H1 (cell line): ENCODE measurements around the gene RCC1. TPM values are rescaled to one million over a fixed set of nuclear protein-coding genes. Genes with fewer than 3 reads are reported as not detected.
A peak's percentile ranks its signal among the peaks of the same experiment; 100 is the strongest.
"Not testable (repeated sequence)": the region's sequence is repeated elsewhere in the genome, so short reads cannot be mapped to it uniquely, and the experiment has no call there.

Experiments used
- CTCF ChIA-PET: fragments of 300-600 bp; sonication (Branson Sonifier 250); formaldehyde crosslinking; loops from one replicate; lab custom pipeline; 2021; ENCODE audit not compliant: partially characterized antibody; lab: Charles Lee
- POLR2A ChIA-PET: fragments of 300-600 bp; sonication (Branson Sonifier 250); formaldehyde crosslinking; loops from one replicate; lab custom pipeline; 2021; ENCODE audit warnings: inconsistent platforms; ENCODE audit not compliant: partially characterized antibody; lab: Charles Lee
- DNase-seq, 2 experiments: peaks; one replicate each; pipeline versions ENCODE4 v3.0.0 to v3.0.0-alpha.2; 2010 to 2022; ENCODE audit warnings: low spot score in 2 of 2, low read depth in 1 of 2, mixed read lengths in 1 of 2
- FAIRE-seq: peaks from 2 replicates; lab custom pipeline; 2011; peaks lifted over from hg19 to GRCh38; lab: Jason Lieb, UNC
- H2AFZ ChIP-seq: 2 replicates; pipeline ENCODE4 v1.8.1; 2012; ENCODE audit warnings: low read length, inconsistent platforms
- H2AK5ac ChIP-seq: 2 replicates; pipeline ENCODE4 v1.6.1; 2013; ENCODE audit warnings: low read depth, low read length
- H2BK120ac ChIP-seq: replicated peaks from 2 replicates; pipeline ENCODE3; 2013; ENCODE audit warnings: low read depth, low read length, inconsistent platforms
- H2BK12ac ChIP-seq: 2 replicates; pipeline ENCODE4 v1.6.1; 2013; ENCODE audit warnings: low read depth, low read length
- H2BK15ac ChIP-seq: 2 replicates; pipeline ENCODE4 v1.6.1; 2013; ENCODE audit warnings: low read length
- H2BK20ac ChIP-seq: 2 replicates; pipeline ENCODE4 v1.6.1; 2013; ENCODE audit warnings: low read length
- H2BK5ac ChIP-seq: 2 replicates; pipeline ENCODE4 v1.6.1; 2013; ENCODE audit warnings: low read depth, low read length
- H3K14ac ChIP-seq: 2 replicates; pipeline ENCODE4 v1.6.1; 2013; ENCODE audit warnings: inconsistent platforms; ENCODE audit not compliant: insufficient read length
- H3K18ac ChIP-seq: 2 replicates; pipeline ENCODE4 v1.6.1; 2013; ENCODE audit warnings: low read length; ENCODE audit errors: extremely low read depth
- H3K23ac ChIP-seq: 2 replicates; pipeline ENCODE4 v1.6.1; 2013; ENCODE audit warnings: inconsistent platforms; ENCODE audit not compliant: insufficient read length
- H3K23me2 ChIP-seq: 2 replicates; pipeline ENCODE4 v1.6.1; 2013; ENCODE audit warnings: low read depth, low read length
- H3K27ac ChIP-seq: 2 replicates; pipeline ENCODE4 v1.6.1; 2011; ENCODE audit warnings: low read depth, low read length, inconsistent platforms
- H3K27me3 ChIP-seq, 4 experiments: replicated peaks in 1 of 4; 1 replicate in 1 of 4; 2 replicates in 3 of 4; pipeline versions ENCODE4 v1.6.1 to v1.8.1; 2011 to 2013; ENCODE audit warnings: low read length in 3 of 4, mild to moderate bottlenecking in 3 of 4, inconsistent platforms in 2 of 4, mixed read lengths in 2 of 4, moderate library complexity in 1 of 4; ENCODE audit not compliant: control insufficient read depth in 3 of 4, insufficient read depth in 3 of 4; ENCODE audit errors: extremely low read depth in 1 of 4
- H3K36me3 ChIP-seq, 4 experiments: 2 replicates each; pipeline versions ENCODE4 v1.6.1 to v1.8.1; 2011 to 2013; ENCODE audit warnings: mild to moderate bottlenecking in 4 of 4, low read length in 3 of 4, moderate library complexity in 2 of 4, control low read depth in 1 of 4, inconsistent platforms in 1 of 4; ENCODE audit not compliant: insufficient read depth in 4 of 4, control insufficient read depth in 2 of 4
- H3K4ac ChIP-seq: replicated peaks from 2 replicates; pipeline ENCODE3; 2013; ENCODE audit warnings: low read length, low read depth, mixed read lengths, inconsistent platforms; ENCODE audit not compliant: insufficient read length
- H3K4me1 ChIP-seq, 4 experiments: replicated peaks in 1 of 4; 1 replicate in 1 of 4; 2 replicates in 3 of 4; pipeline versions ENCODE4 v1.6.1 to v1.8.1; 2011 to 2013; ENCODE audit warnings: low read length in 3 of 4, inconsistent platforms in 2 of 4, mixed read lengths in 1 of 4; ENCODE audit not compliant: insufficient read depth in 4 of 4, control insufficient read depth in 3 of 4
- H3K4me2 ChIP-seq, 2 experiments: 2 replicates each; pipeline versions ENCODE4 v1.6.1 to v1.8.1; 2011 to 2013; ENCODE audit warnings: low read depth in 2 of 2, low read length in 2 of 2, control low read depth in 1 of 2, inconsistent platforms in 1 of 2, mild to moderate bottlenecking in 1 of 2; ENCODE audit not compliant: insufficient read depth in 1 of 2
- H3K4me3 ChIP-seq, 4 experiments: fragments of 200-600, 300-600 bp in 1 of 4; sonication (generic), shearing (Covaris generic), sonication (Bioruptor Twin) in 1 of 4; 2 replicates each; pipeline versions ENCODE4 v1.5.1 to v1.8.1; 2011 to 2016; ENCODE audit warnings: low read length in 4 of 4, low read depth in 3 of 4, control low read depth in 2 of 4, inconsistent platforms in 2 of 4, mild to moderate bottlenecking in 2 of 4, mixed read lengths in 1 of 4, moderate library complexity in 1 of 4; ENCODE audit not compliant: insufficient read depth in 2 of 4; ENCODE audit errors: extremely low read depth in 1 of 4
- H3K56ac ChIP-seq: replicated peaks from 2 replicates; pipeline ENCODE3; 2013; ENCODE audit warnings: low read depth, mild to moderate bottlenecking, mixed read lengths, low read length, inconsistent platforms; ENCODE audit not compliant: insufficient read length
- H3K79me1 ChIP-seq: 2 replicates; pipeline ENCODE4 v1.6.1; 2013; ENCODE audit warnings: low read depth, low read length, control low read depth
- H3K79me2 ChIP-seq, 2 experiments: 2 replicates each; pipeline versions ENCODE4 v1.6.1 to v1.8.1; 2012 to 2013; ENCODE audit warnings: low read length in 2 of 2, mild to moderate bottlenecking in 2 of 2, inconsistent platforms in 1 of 2; ENCODE audit not compliant: insufficient read depth in 2 of 2, control insufficient read depth in 1 of 2
- H3K9ac ChIP-seq, 4 experiments: replicated peaks in 1 of 4; 1 replicate in 1 of 4; 2 replicates in 3 of 4; pipeline versions ENCODE4 v1.6.1 to v1.8.1; 2011 to 2013; ENCODE audit warnings: low read depth in 3 of 4, low read length in 3 of 4, control low read depth in 2 of 4, mild to moderate bottlenecking in 2 of 4, moderate library complexity in 2 of 4, inconsistent platforms in 1 of 4; ENCODE audit errors: extremely low read depth in 1 of 4
- H3K9me3 ChIP-seq, 2 experiments: 2 replicates each; pipeline versions ENCODE4 v1.6.1 to v1.8.1; 2012 to 2013; ENCODE audit warnings: mild to moderate bottlenecking in 2 of 2, moderate library complexity in 2 of 2, control low read depth in 1 of 2, inconsistent platforms in 1 of 2, low read depth in 1 of 2, low read length in 1 of 2, mixed read lengths in 1 of 2; ENCODE audit not compliant: insufficient read depth in 2 of 2
- H4K20me1 ChIP-seq, 2 experiments: replicated peaks in 1 of 2; 2 replicates each; pipeline versions ENCODE3 to v1.8.1; 2011 to 2013; ENCODE audit warnings: inconsistent platforms in 2 of 2, low read length in 2 of 2, mild to moderate bottlenecking in 1 of 2; ENCODE audit not compliant: insufficient read depth in 2 of 2, control insufficient read depth in 1 of 2
- H4K5ac ChIP-seq: 2 replicates; pipeline ENCODE4 v1.6.1; 2013; ENCODE audit warnings: low read length, low read depth, mixed read lengths, inconsistent platforms; ENCODE audit not compliant: insufficient read length
- H4K8ac ChIP-seq: 2 replicates; pipeline ENCODE4 v1.8.0; 2013; ENCODE audit warnings: mild to moderate bottlenecking, moderate library complexity, low read length, inconsistent platforms; ENCODE audit not compliant: insufficient read depth; ENCODE audit errors: extremely low read depth
- H4K91ac ChIP-seq: replicated peaks from 2 replicates; pipeline ENCODE3; 2013; ENCODE audit warnings: low read length, mixed read lengths, inconsistent platforms; ENCODE audit not compliant: insufficient read length
- POLR2A ChIP-seq, 2 experiments: IDR thresholded peaks; 1 replicate in 1 of 2; 2 replicates in 1 of 2; pipeline ENCODE4 v1.6.1; 2011; ENCODE audit warnings: low read depth in 2 of 2, low read length in 2 of 2, mild to moderate bottlenecking in 2 of 2; ENCODE audit errors: control extremely low read depth in 1 of 2
- WGBS, 2 experiments: shearing (Covaris generic) in 1 of 2; methylation state at CpG; one replicate each; pipeline versions ENCODE4 v1.1.6 to v1.1.7; 2013 to 2015; ENCODE audit warnings: low lambda C conversion rate in 2 of 2, mixed read lengths in 2 of 2, inconsistent platforms in 1 of 2, low coverage in 1 of 2, missing lambda C conversion rate in 1 of 2; ENCODE audit not compliant: insufficient replicate concordance in 2 of 2, insufficient coverage in 1 of 2, insufficient read length in 1 of 2; ENCODE audit errors: extremely low coverage in 1 of 2, missing lambda C conversion rate in 1 of 2; 5-methylcytosine and 5-hydroxymethylcytosine counted together
- polyA plus RNA-seq, 7 experiments: library from polyadenylated mRNA; depleted of rRNA in 3 of 7; stranded (reverse) in 5 of 7; unstranded in 2 of 7; fragments of >200 nt in 5 of 7; fragments of 200-250 nt in 2 of 7; gene quantifications; 1 replicate in 5 of 7; 2 replicates in 1 of 7; 4 replicates in 1 of 7; pipeline versions ENCODE4 v1.2.1 to v1.2.3, GENCODE V29; 2011 to 2013; ENCODE audit warnings: missing spikeins in 2 of 7, mixed read lengths in 2 of 7
- total RNA-seq: library from RNA; stranded (reverse); fragmentation: NEBNext Ultra II Directional; extraction: Animal tissue kit (Norgen Biotek cat#: 25700); gene quantifications from 2 replicates; pipeline ENCODE4 v1.2.1, GENCODE V29; 2021

Gene RCC1
- total and polyA plus RNA-seq, 2 of the 8 experiments (the other 6 are each of a cell fraction or from before 2014, with no cell fraction given): 48.5 to 98.4 TPM

DNA sequence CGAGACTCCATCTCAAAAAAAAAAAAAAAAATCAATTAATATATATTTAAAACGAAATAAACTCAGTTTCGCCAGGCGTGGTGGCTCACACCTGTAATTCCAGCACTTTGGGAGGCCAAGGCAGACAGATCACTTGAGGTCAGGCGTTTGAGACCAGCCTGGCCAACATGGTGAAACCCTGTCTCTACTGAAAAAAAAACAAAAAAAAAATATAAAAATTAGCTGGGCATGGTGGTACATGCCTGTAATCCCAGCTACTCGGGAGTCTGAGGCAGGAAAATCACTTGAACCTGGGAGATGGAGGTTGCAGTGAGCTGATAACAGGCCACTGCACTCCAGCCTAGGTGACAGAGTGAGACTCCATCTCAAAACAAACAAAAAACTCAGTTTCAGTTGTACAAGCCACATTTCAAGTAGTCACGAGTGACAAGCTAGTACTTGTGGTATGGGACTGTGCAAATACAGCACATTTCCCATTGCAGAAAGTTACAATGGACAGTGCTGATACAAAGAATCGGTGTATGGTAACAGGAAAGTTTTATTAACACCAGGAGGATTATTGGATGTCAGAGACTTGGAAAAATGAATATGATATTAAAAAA is 35.7 kb downstream of the RCC1 start:
- 94% methylated on average over 8 of the region's 8 CpGs; no CpG with 5 or more reads in 1 of the 2 experiments for whole genome bisulfite sequencing, 2 experiments
- CTCF ChIA-PET: interaction anchor here (0.6 to 2.1 kb wide), 12 partner anchors 9 to 63 kb away, joined by 3 to 8 read pairs (median 4); partner anchors contain the start of gene TRNAU1AP

More for the DNA sequence above, 35.7 kb downstream of the RCC1 start:
- not testable (repeated sequence) for H3K23me2 ChIP-seq, FAIRE-seq, H2BK12ac ChIP-seq, H3K4ac ChIP-seq, H3K4me1 ChIP-seq, H3K79me1 ChIP-seq, H3K14ac ChIP-seq, H2BK120ac ChIP-seq, H2AFZ ChIP-seq, H3K9me3 ChIP-seq, H3K79me2 ChIP-seq, H4K91ac ChIP-seq, H3K23ac ChIP-seq, H4K5ac ChIP-seq, DNase-seq, H4K20me1 ChIP-seq, H2BK20ac ChIP-seq, H3K27me3 ChIP-seq, H3K56ac ChIP-seq, H2BK5ac ChIP-seq, H3K27ac ChIP-seq, H2AK5ac ChIP-seq, H3K9ac ChIP-seq, H3K4me3 ChIP-seq, H3K4me2 ChIP-seq, H2BK15ac ChIP-seq, H4K8ac ChIP-seq
- H3K18ac ChIP-seq: peak overlapping the region; percentile 51; the same call in 1 of the 2 replicates
- peak in 1 of 2 experiments; percentile 10; a peak in 1 of 3 replicates for TF ChIP-seq POLR2A (IDR thresholded peaks at IDR 0.05; ENCODE audit: control extremely low read depth in 1 of 2, low read depth in 2 of 2, low read length in 2 of 2)
- peaks cover 12 to 20% (median 19%) of the 10 kb centered on the region in 4 experiments; a peak in 7 of 8 replicates for H3K36me3 ChIP-seq
- POLR2A ChIA-PET: interaction anchor here (0.6 to 9.6 kb wide), 20 partner anchors 9 to 145 kb away, joined by 3 to 118 read pairs (median 4); partner anchors contain the start of gene TRNAU1AP
